HG02623 (cell line): ENCODE results near the gene SUPT20H.
A peak's percentile ranks its signal among the peaks of the same experiment; 100 is the strongest.
"Not testable (repeated sequence)": the region's sequence is repeated elsewhere in the genome, so short reads cannot be mapped to it uniquely, and the experiment has no call there.

Experiments used
- ATAC-seq: cut with Tn5 transposase; IDR thresholded peaks from one replicate; pipeline ENCODE4 v1.9.1; 2021; ENCODE audit warnings: moderate library complexity; ENCODE audit not compliant: unreplicated experiment

Gene SUPT20H

GRCh38 chr13:37070145-37070695 lies 10.7 kb upstream of the SUPT20H start:
- ATAC-seq, result no peak

GRCh38 chr13:37069597-37070103 lies 10.2 kb upstream of the SUPT20H start:
- no peak for ATAC-seq

- ATAC-seq, result no peak
Measured at GRCh38 chr13:37068962-37069361, 9.5 kb upstream of the SUPT20H start.

- ATAC-seq, result peak; percentile 68
Measured at GRCh38 chr13:37067874-37068273, 8.4 kb upstream of the SUPT20H start.

- ATAC-seq, result no peak
Measured at GRCh38 chr13:37065890-37066526, 6.5 kb upstream of the SUPT20H start.

GRCh38 chr13:37059848-37060192 lies 332 bp upstream of the SUPT20H start:
- ATAC-seq, result no peak

- ATAC-seq, result not testable (repeated sequence)
Measured at GRCh38 chr13:37056228-37056627, 3.3 kb downstream of the SUPT20H start.

GRCh38 chr13:37053111-37053510 lies 6.4 kb downstream of the SUPT20H start:
- not testable (repeated sequence) for ATAC-seq

- ATAC-seq, result no peak
Measured at GRCh38 chr13:37049810-37050209, 9.7 kb downstream of the SUPT20H start.

- ATAC-seq, result no peak
Measured at GRCh38 chr13:37047846-37048245, 11.6 kb downstream of the SUPT20H start.

- no peak for ATAC-seq
Measured at GRCh38 chr13:37047032-37047431, 12.5 kb downstream of the SUPT20H start.

- no peak for ATAC-seq
Measured at GRCh38 chr13:37046062-37046461, 13.4 kb downstream of the SUPT20H start.

GRCh38 chr13:37040789-37041188 lies 18.7 kb downstream of the SUPT20H start:
- no peak for ATAC-seq

- ATAC-seq, result no peak
Measured at GRCh38 chr13:37039896-37040295, 19.6 kb downstream of the SUPT20H start.

- no peak for ATAC-seq
Measured at GRCh38 chr13:37037241-37037640, 22.2 kb downstream of the SUPT20H start.

GRCh38 chr13:37029617-37030016 lies 29.9 kb downstream of the SUPT20H start:
- ATAC-seq, result no peak

- ATAC-seq, result no peak
Measured at GRCh38 chr13:37027639-37028038, 31.8 kb downstream of the SUPT20H start.

- no peak for ATAC-seq
Measured at GRCh38 chr13:37026771-37027170, 32.7 kb downstream of the SUPT20H start.

- ATAC-seq, result no peak
Measured at GRCh38 chr13:37023871-37024270, 35.6 kb downstream of the SUPT20H start.

GRCh38 chr13:37014609-37015008 lies 44.9 kb downstream of the SUPT20H start:
- ATAC-seq, result no peak

- ATAC-seq, result no peak
Measured at GRCh38 chr13:37011788-37012187, 47.7 kb downstream of the SUPT20H start.

- ATAC-seq, result no peak
Measured at GRCh38 chr13:37011002-37011401, 48.5 kb downstream of the SUPT20H start.

- ATAC-seq, result no peak
Measured at GRCh38 chr13:37010424-37010823, 49.1 kb downstream of the SUPT20H start.
